GM18526 (cell line): Measurements from ENCODE around the gene HES4.
A peak's percentile ranks its signal among the peaks of the same experiment; 100 is the strongest.

Experiments used
- POLR2A ChIP-seq: IDR thresholded peaks from 3 replicates; pipeline ENCODE4 v1.6.1; 2011; ENCODE audit not compliant: insufficient read length; ENCODE audit errors: extremely low read depth

The HES4 gene

DNA sequence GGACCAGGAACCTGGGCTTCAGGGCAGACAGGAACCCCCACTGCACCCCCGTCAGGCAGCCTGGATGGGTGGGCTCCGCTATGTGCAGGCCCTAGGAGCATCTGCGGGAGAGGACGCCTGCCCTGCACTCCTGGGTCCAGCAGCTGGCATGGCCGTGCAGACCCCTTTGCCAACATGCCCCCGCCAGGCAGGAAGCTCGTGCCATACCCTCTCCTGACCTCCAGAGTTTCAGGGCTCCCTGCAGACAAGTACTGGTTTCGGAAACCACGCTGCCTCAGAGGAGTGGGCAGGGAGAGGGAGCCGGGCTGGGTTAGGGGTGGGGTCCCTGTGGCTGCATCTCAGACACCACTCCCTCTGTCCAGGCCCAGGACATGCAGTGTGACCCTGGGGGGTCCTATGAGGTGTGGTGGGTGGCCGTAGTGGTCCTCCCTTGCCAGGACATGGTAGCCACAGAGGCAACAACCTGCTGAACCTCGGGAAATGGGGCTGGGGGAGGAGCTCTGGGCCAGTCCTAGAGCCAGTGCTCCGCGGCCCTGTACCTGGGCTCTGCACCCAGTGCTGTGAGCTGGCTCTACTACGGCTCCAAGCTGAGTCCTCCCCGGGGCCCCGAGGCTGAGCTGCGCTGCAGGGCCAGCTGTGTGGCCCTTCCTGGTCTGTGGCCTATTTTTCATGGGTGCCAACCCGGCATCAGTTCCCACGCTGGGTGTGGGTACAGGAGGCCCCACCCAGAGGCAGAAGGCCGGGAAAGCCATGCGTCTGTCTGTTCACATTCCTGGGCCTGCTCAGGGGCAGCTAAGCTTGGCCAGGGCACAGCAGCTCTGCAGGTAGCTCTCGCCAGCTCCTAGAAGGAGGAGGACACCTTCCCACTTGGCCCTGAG lies 32.2 kb downstream of the HES4 start:
- no peak for TF ChIP-seq POLR2A

GRCh38 chr1:966704-967300 lies 33.1 kb downstream of the HES4 start:
- peak; percentile 33 for TF ChIP-seq POLR2A

GRCh38 chr1:966135-966703 lies 33.7 kb downstream of the HES4 start, which contains the start of gene PLEKHN1:
Gene PLEKHN1, plus strand, starts transcription at chr1:966482. Its CDS starts 50 bp downstream, at chr1:966532.
- TF ChIP-seq POLR2A: no peak

- TF ChIP-seq POLR2A: no peak
Measured at GRCh38 chr1:965526-966134, 34.3 kb downstream of the HES4 start.

DNA sequence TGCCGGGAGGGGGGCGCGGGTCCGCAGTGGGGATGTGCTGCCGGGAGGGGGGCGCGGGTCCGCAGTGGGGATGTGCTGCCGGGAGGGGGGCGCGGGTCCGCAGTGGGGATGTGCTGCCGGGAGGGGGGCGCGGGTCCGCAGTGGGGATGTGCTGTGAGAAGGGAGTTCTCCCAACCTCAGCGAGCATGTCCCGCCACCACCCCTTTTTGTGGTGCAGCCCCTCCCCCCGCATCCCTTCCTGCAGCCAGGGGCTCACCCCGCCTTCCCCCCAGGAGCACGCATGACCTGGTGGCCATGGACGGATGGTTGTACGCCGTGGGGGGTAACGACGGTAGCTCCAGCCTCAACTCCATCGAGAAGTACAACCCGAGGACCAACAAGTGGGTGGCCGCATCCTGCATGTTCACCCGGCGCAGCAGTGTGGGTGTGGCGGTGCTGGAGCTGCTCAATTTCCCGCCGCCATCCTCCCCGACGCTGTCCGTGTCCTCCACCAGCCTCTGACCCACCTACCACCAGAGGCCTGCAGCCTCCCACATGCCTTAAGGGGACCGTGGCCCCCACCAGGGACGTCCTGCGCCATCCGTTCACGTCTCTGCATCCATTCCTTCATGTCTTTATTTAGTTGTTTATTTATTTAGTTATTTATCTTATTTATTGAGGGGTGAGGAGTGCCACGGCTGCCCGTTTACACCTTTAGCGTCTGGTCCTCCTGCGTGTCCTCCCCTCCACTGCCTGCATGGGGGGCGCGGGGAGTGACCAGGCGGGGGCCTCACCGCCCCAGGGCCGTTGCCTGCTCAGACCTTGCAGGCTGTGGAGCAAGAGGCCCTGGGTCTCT lies 35.0 kb downstream of the HES4 start:
- TF ChIP-seq POLR2A: no peak

DNA sequence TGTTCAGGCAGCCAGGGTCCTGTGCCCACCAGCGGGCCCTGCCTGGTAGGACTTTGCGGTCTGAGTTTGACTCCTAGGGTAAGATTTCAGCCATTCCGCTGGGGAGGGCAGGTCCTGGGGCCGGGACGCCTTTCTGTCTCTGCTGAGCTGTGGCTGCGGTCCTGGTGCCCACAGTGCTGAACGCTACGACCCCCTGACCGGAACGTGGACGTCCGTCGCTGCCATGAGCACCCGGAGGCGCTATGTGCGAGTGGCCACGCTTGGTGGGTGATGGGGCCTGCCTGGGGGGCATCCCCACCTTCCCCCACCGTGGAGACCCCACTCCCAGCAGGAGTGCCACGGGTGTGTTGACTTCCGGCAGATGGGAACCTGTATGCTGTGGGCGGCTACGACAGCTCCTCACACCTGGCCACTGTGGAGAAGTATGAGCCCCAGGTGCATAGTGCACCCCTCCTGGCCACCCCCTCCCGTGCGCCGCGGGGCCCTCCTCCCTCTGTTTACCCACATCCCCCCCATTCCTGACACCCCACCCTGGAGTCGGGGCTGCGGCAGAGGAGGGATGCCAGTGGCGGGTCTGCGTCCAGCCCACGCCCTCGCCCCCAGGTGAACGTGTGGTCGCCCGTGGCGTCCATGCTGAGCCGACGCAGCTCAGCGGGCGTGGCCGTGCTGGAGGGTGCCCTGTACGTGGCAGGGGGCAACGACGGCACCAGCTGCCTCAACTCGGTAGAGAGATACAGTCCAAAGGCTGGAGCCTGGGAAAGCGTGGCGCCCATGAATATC lies 36.0 kb downstream of the HES4 start:
- no peak for TF ChIP-seq POLR2A

- TF ChIP-seq POLR2A: no peak
Measured at GRCh38 chr1:963301-963651, 36.6 kb downstream of the HES4 start.

GRCh38 chr1:962381-963300 lies 37.3 kb downstream of the HES4 start:
- TF ChIP-seq POLR2A: no peak

DNA sequence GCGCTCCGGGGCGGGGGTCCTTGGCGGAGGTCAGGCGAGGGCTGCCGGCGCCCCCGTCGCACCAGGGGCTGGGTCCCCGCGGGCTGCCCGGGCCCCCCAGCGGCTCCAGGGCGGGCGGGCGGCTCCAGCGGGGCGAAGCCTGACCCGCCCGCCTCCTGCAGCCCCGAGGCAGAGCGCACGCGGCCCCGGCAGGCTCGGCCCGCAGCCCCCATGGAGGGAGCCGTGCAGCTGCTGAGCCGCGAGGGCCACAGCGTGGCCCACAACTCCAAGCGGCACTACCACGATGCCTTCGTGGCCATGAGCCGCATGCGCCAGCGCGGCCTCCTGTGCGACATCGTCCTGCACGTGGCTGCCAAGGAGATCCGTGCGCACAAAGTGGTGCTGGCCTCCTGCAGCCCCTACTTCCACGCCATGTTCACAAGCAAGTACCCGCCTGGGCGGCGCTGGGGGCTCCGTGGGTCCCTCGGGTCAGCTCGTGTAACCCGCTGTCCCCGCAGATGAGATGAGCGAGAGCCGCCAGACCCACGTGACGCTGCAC lies 38.7 kb downstream of the HES4 start:
- no peak for TF ChIP-seq POLR2A

- TF ChIP-seq POLR2A: no peak
Measured at GRCh38 chr1:960363-961131, 39.4 kb downstream of the HES4 start, which contains the start of gene KLHL17. Gene KLHL17, plus strand, starts transcription at chr1:960584. Its CDS starts 110 bp downstream, at chr1:960694.

DNA sequence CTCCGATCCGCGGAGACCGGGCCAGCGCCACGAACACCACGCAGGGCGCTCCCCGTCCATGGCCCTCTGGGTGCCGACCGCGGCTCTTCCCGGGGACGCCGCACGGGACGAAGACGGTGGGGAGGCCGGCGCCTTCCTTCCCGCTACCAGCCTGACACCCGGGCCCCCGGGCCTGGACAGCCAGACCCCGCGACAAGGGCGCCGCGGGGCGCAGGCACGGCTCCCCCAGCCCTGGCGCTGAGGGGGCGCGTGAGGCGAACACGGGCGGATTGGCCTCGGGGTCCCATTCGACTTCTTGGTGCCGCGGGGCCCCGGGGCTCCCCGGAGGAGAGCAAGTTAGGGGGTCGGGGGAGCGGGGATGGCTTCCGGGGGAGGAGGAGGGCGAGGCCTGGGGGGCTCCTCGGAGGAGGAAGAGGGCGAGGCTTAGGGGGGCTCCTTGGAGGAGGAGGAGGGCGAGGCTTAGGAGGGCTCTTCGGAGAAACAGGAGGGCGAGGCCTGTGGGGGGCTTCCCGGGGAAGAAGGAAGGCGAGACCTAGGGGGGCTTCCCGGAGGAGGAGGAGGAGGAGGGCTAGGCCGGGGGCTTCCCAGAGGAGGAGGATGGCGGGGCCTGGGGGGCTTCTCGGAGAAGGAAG lies 40.0 kb downstream of the HES4 start:
- no peak for TF ChIP-seq POLR2A
